Osteoblast (primary cell): ENCODE measurements around the gene CFAP99. TPM values are rescaled to one million over a fixed set of nuclear protein-coding genes. Genes with fewer than 3 reads are reported as not detected.

ENCODE experiments used
- DNase-seq: peaks from one replicate; pipeline ENCODE4 v3.0.0; 2011; ENCODE audit warnings: low spot score, mixed read lengths; ENCODE audit not compliant: insufficient read length; ENCODE audit errors: missing footprints
- H2AFZ ChIP-seq: 2 replicates; pipeline ENCODE4 v1.6.0; 2011; ENCODE audit warnings: mild to moderate bottlenecking, low read length
- H3K27ac ChIP-seq: 2 replicates; pipeline ENCODE4 v1.5.1; 2011; ENCODE audit warnings: mild to moderate bottlenecking, low read depth, low read length, moderate library complexity
- H3K27me3 ChIP-seq: 2 replicates; pipeline ENCODE4 v1.6.0; 2012; ENCODE audit warnings: mild to moderate bottlenecking, control low read depth, inconsistent platforms, low read length, moderate library complexity; ENCODE audit not compliant: insufficient read depth
- H3K36me3 ChIP-seq: 2 replicates; pipeline ENCODE4 v1.5.1; 2011; ENCODE audit warnings: mild to moderate bottlenecking, low read length, control low read depth, moderate library complexity; ENCODE audit not compliant: insufficient read depth
- H3K4me1 ChIP-seq: 2 replicates; pipeline ENCODE4 v1.5.1; 2011; ENCODE audit warnings: mild to moderate bottlenecking, low read length, control low read depth, moderate library complexity; ENCODE audit not compliant: insufficient read depth
- H3K4me2 ChIP-seq: 2 replicates; pipeline ENCODE4 v1.6.0; 2011; ENCODE audit warnings: mild to moderate bottlenecking, low read length; ENCODE audit not compliant: insufficient read depth
- H3K4me3 ChIP-seq: fragments of 200-600 bp; sonication (generic); 3 replicates; pipeline ENCODE4 v1.5.1; 2012; ENCODE audit warnings: mild to moderate bottlenecking, low read length, inconsistent platforms; ENCODE audit not compliant: insufficient read depth
- H3K79me2 ChIP-seq: 2 replicates; pipeline ENCODE4 v1.6.0; 2012; ENCODE audit warnings: mild to moderate bottlenecking, low read length, control low read depth, inconsistent platforms; ENCODE audit not compliant: insufficient read depth
- H3K9me3 ChIP-seq: 2 replicates; pipeline ENCODE4 v1.5.1; 2011; ENCODE audit warnings: low read depth, low read length, control low read depth
- H4K20me1 ChIP-seq: 2 replicates; pipeline ENCODE4 v1.6.0; 2012; ENCODE audit warnings: mild to moderate bottlenecking, low read length, control low read depth; ENCODE audit not compliant: insufficient read depth
- total RNA-seq: library from RNA; depleted of rRNA; stranded (reverse); fragments of >200 nt; gene quantifications from 2 replicates; pipeline ENCODE4 v1.2.3, GENCODE V29; 2012
- TF ChIP-seq, protein P1 (sequence below): IDR thresholded peaks from 2 replicates; pipeline ENCODE4 v1.5.1; 2011; ENCODE audit warnings: mild to moderate bottlenecking, low read depth, low read length, moderate library complexity; ENCODE audit errors: extremely low read depth

Gene CFAP99
- total RNA-seq, 1 donor: under 0.01 TPM

DNA sequence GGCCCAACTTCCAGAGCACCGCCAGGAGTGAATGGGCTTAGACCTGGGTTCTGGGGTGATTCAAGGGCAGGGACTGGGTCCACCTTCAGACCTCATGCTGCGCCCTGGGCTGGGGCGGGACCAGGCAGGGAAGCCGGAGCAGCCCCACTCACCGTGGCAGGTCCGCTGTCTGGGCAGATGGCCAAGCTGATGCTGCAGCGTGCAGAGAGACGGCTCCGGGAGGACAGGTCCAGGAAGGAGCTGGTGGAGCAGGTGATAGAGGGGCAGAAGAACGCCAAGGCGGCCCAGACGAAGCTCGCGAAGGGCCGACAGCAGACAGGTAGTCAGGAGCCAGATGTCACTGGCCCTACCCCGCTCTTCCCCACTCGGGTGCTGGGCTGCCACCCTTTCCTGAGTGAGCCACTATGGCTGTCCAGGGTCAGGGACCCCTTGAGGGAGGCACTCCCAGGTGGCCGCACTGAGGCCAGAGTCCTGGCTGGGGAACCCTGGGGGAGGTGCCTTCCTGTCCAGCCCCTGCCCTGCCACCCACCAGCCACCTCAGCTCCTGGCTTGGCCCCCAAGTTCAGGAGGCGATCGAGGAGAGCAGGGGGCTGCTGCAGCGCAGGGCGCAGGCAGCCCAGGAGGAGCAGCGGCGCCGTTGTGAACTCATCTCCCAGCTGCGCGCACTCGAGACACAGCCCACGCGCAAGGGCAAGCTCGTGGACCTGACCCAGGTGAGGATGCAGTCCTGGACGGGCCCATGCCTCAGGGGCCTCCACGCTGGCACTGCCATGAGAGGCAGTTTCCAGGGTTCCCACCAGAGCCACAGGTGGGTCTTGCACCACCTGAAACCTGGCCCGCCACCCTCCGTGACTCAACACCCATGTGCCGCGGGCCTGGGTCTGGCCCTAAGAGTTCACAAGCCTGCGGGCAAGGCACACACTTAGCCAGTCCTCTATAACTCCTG lies 40.1 kb downstream of the CFAP99 start:
- no peaks in the 10 kb centered on the region for H3K4me1 ChIP-seq
- no peak overlapping the region for H2AFZ ChIP-seq
- no peak overlapping the region for H3K4me2 ChIP-seq
- no peaks in the 10 kb centered on the region for H3K36me3 ChIP-seq
- H4K20me1 ChIP-seq: no peaks in the 10 kb centered on the region
- no peak overlapping the region for H3K27ac ChIP-seq
- DNase-seq: peak; percentile 62
- H3K27me3 ChIP-seq: no peaks in the 10 kb centered on the region
- no peak overlapping the region for H3K4me3 ChIP-seq
- no peaks in the 10 kb centered on the region for H3K9me3 ChIP-seq
- H3K79me2 ChIP-seq: no peaks in the 10 kb centered on the region
- TF ChIP-seq, protein P1, sequence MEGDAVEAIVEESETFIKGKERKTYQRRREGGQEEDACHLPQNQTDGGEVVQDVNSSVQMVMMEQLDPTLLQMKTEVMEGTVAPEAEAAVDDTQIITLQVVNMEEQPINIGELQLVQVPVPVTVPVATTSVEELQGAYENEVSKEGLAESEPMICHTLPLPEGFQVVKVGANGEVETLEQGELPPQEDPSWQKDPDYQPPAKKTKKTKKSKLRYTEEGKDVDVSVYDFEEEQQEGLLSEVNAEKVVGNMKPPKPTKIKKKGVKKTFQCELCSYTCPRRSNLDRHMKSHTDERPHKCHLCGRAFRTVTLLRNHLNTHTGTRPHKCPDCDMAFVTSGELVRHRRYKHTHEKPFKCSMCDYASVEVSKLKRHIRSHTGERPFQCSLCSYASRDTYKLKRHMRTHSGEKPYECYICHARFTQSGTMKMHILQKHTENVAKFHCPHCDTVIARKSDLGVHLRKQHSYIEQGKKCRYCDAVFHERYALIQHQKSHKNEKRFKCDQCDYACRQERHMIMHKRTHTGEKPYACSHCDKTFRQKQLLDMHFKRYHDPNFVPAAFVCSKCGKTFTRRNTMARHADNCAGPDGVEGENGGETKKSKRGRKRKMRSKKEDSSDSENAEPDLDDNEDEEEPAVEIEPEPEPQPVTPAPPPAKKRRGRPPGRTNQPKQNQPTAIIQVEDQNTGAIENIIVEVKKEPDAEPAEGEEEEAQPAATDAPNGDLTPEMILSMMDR: no peak

DNA sequence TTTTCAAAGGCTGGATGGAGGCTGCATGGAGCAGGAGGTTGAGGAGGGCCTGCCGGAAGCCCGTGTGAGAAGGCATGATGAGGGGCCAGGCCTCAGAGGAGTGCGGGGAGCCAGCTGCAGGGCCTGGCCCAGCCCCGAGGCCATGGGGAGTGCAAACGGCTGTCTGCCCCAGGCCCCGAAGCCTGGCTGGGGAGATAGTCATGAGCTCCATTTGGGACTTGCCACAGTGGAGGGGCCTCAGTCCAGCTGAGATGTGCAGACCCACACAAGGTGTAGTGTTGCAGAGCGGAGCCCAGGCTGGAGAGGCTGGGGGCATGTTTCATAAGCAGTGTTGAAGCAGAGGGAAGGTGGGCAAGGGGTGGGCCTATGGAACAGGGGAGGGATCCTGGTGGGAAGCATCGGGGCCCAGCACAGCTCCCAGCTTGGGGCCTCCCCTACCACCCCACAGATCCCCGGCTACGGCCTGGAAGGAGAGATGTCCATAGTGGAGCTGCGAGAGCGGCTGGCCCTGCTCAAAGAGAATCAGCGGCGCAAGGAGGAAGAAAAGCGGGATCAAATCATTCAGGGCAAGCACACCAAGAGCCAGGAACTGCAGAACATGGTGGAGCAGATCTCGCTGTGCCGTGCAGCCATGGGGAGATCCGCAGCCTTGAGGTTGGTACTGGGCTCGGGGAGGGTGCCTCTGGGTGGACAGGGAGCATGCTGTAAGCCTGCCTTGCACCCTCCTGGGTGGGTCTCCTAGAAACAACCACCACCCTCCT lies 41.0 kb downstream of the CFAP99 start:
- H3K4me3 ChIP-seq: no peak overlapping the region
- no peaks in the 10 kb centered on the region for H3K79me2 ChIP-seq
- peak; percentile 42 for DNase-seq
- H3K4me2 ChIP-seq: no peak overlapping the region
- H3K9me3 ChIP-seq: no peaks in the 10 kb centered on the region
- H4K20me1 ChIP-seq: no peaks in the 10 kb centered on the region
- no peak overlapping the region for H3K27ac ChIP-seq
- no peaks in the 10 kb centered on the region for H3K36me3 ChIP-seq
- H2AFZ ChIP-seq: no peak overlapping the region
- no peaks in the 10 kb centered on the region for H3K4me1 ChIP-seq
- H3K27me3 ChIP-seq: no peaks in the 10 kb centered on the region
- TF ChIP-seq, protein P1: no peak

DNA sequence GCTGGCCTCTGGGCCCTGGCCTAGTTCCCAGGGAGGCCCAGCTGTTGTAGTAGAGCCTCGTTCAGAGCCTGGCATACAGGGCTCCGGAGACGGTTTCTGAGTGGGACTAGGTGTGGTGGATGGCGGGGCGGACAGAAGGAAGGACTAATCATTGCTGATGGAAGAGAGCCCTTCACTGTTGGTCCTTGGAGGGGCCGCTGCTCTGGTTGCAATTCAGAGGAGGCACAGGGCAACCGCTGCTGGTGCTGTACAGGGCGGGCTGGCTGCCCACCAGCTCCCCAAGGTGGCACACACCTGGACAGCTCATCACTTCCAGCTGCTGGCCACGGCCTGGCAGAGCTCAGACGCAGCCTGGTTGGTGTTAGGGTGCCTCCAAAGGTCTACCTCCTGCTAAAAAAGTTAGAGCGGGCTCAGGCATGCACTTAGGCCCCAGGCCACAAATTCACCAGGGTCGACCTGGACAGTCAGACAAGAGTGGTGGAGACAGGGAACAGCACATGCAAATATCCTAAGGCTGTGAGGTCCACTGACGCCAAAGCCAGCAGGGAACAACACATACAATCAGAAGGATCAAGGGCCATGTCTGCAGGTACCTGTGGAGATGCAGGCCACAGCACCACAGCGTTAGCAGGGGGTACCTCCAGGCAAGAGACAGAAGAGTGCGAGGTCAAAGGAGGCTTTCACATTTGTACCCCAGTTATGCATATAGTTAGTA lies 42.6 kb downstream of the CFAP99 start:
- DNase-seq: peak; percentile 87
- Histone ChIP-seq H3K9me3 (no peaks in the 10 kb centered on the region), H3K79me2 (no peaks in the 10 kb centered on the region), H3K27me3 (no peaks in the 10 kb centered on the region), H3K4me3 (no peak overlapping the region), H4K20me1 (no peaks in the 10 kb centered on the region), H3K4me2 (no peak overlapping the region), H3K27ac (no peak overlapping the region), H2AFZ (no peak overlapping the region), H3K36me3 (no peaks in the 10 kb centered on the region), H3K4me1 (no peaks in the 10 kb centered on the region)
- TF ChIP-seq, protein P1: no peak
